Measurements from ENCODE around the gene CMTM4.

- TF ChIP-seq POLR2A (IDR thresholded peaks at IDR 0.05; ENCODE audit: low read length) (no peak), GATA1 (IDR thresholded peaks at IDR 0.05; ENCODE audit: low read depth, low read length) (no peak)
Measured at GRCh38 chr16:66609139-66609510, 87.4 kb downstream of the CMTM4 start.

Measured in erythroblast (primary cell).